Measurements from ENCODE around the gene HSPA6.
"Not testable (repeated sequence)": the region's sequence is repeated elsewhere in the genome, so short reads cannot be mapped to it uniquely, and the experiment has no call there.

GRCh38 chr1:161557506-161558450, 33.4 kb downstream of the HSPA6 start:
- not testable (repeated sequence) for TF ChIP-seq CTCF, EZH2 (IDR thresholded peaks at IDR 0.05)
